ENCODE results near the gene ZPLD1. TPM values are rescaled to one million over a fixed set of nuclear protein-coding genes. Genes with fewer than 3 reads are reported as not detected.
A peak's percentile ranks its signal among the peaks of the same experiment; 100 is the strongest.

The ZPLD1 gene
- total RNA-seq, 1 experiment from 2014 or later = 0.15 TPM

- TF ChIP-seq, protein P1, sequence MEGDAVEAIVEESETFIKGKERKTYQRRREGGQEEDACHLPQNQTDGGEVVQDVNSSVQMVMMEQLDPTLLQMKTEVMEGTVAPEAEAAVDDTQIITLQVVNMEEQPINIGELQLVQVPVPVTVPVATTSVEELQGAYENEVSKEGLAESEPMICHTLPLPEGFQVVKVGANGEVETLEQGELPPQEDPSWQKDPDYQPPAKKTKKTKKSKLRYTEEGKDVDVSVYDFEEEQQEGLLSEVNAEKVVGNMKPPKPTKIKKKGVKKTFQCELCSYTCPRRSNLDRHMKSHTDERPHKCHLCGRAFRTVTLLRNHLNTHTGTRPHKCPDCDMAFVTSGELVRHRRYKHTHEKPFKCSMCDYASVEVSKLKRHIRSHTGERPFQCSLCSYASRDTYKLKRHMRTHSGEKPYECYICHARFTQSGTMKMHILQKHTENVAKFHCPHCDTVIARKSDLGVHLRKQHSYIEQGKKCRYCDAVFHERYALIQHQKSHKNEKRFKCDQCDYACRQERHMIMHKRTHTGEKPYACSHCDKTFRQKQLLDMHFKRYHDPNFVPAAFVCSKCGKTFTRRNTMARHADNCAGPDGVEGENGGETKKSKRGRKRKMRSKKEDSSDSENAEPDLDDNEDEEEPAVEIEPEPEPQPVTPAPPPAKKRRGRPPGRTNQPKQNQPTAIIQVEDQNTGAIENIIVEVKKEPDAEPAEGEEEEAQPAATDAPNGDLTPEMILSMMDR (conservative IDR thresholded peaks at IDR 0.05; ENCODE audit: low read depth, low read length) = no peak
- intact Hi-C loops (cut with micrococcal nuclease) = loop anchor here (2.0 kb wide), 1 partner anchor 14 kb away; no protein-coding TSS in a partner anchor
- peaks cover 31% of the 10 kb centered on the region for H3K4me1 ChIP-seq (ENCODE audit: insufficient read depth, low read length)
- POLR2A ChIA-PET (ENCODE audit: unreplicated experiment) = no interaction called here
- H3K79me2 ChIP-seq (ENCODE audit: low read length) = no peaks in the 10 kb centered on the region
- H3K4me3 ChIP-seq (ENCODE audit: low read length) = peak overlapping the region; percentile 22; the same call in 1 of the 2 replicates
- DNase-seq (peak; percentile 63), ATAC-seq (no peak)
- H3K9me3 ChIP-seq (ENCODE audit: low read length) = no peaks in the 10 kb centered on the region
- H3K27me3 ChIP-seq (ENCODE audit: low read length) = no peaks in the 10 kb centered on the region
- H3K9ac ChIP-seq (ENCODE audit: low read length) = peak overlapping the region; percentile 4; the same call in 1 of the 2 replicates
- H4K20me1 ChIP-seq (ENCODE audit: low read length) = no peaks in the 10 kb centered on the region
- H2AFZ ChIP-seq (ENCODE audit: low read length) = peak overlapping the region; percentile 54; the same call in 1 of the 2 replicates
- no peaks in the 10 kb centered on the region for H3K36me3 ChIP-seq (ENCODE audit: low read depth, low read length)
- H3K4me2 ChIP-seq (ENCODE audit: low read length) = peak overlapping the region; percentile 68
- peak overlapping the region; percentile 46 for H3K27ac ChIP-seq (ENCODE audit: low read length)
- no peaks in the 10 kb centered on the region for H3F3A ChIP-seq (ENCODE audit: low read length, unreplicated experiment)
- CTCF ChIA-PET = interaction anchor here (0.9 kb wide), 1 partner anchor 25 kb away, joined by 6 read pairs; no protein-coding TSS in a partner anchor
- BruUV-seq (replicated peaks) = no TSS peak
- H3K9me2 ChIP-seq (replicated peaks; ENCODE audit: low read length) = no peaks in the 10 kb centered on the region
Measured at GRCh38 chr3:102511168-102511567, 76.4 kb downstream of the ZPLD1 start.

DNA sequence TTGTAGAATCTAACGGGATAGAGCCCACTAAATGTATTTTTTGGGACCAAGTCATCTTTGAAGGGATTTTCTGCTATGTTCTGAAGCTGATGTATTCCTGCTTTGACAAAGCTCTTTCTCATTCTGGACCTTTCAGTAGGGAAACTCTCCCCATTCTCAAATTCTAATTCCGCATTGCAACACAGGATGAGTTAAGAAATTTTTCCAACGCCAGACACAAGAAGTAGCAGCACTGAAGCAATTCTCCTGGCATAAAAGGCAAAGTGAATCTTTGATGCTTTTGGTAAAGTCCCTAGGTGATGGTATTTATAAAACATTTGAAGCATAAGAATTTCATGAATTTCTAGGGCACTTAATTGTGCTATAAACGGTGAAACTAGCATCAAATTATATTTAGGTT lies 76.8 kb downstream of the ZPLD1 start:
- peak overlapping the region; percentile 54; the same call in 1 of the 2 replicates for H2AFZ ChIP-seq (ENCODE audit: low read length)
- DNase-seq (no peak), ATAC-seq (no peak)
- H3K4me3 ChIP-seq (ENCODE audit: low read length) = no peak overlapping the region
- H3K79me2 ChIP-seq (ENCODE audit: low read length) = no peaks in the 10 kb centered on the region
- no TSS peak for BruUV-seq (replicated peaks)
- no peak overlapping the region for H3K9ac ChIP-seq (ENCODE audit: low read length)
- no peaks in the 10 kb centered on the region for H3K9me3 ChIP-seq (ENCODE audit: low read length)
- no peaks in the 10 kb centered on the region for H3K36me3 ChIP-seq (ENCODE audit: low read depth, low read length)
- CTCF ChIA-PET = no interaction called here
- no peak overlapping the region for H3K27ac ChIP-seq (ENCODE audit: low read length)
- intact Hi-C loops (cut with micrococcal nuclease) = loop anchor here (2.0 kb wide), 1 partner anchor 13 kb away; no protein-coding TSS in a partner anchor
- peaks cover 31% of the 10 kb centered on the region for H3K4me1 ChIP-seq (ENCODE audit: insufficient read depth, low read length)
- H3K4me2 ChIP-seq (ENCODE audit: low read length) = peak overlapping the region; percentile 68; the same call in 1 of the 2 replicates
- POLR2A ChIA-PET (ENCODE audit: unreplicated experiment) = no interaction called here
- H3F3A ChIP-seq (ENCODE audit: low read length, unreplicated experiment) = no peaks in the 10 kb centered on the region
- no peaks in the 10 kb centered on the region for H3K27me3 ChIP-seq (ENCODE audit: low read length)
- no peaks in the 10 kb centered on the region for H3K9me2 ChIP-seq (replicated peaks; ENCODE audit: low read length)
- TF ChIP-seq EZH2phosphoT487 (IDR thresholded peaks at IDR 0.05; ENCODE audit: borderline replicate concordance, low read length) (no peak), EZH2 (IDR thresholded peaks at IDR 0.05; ENCODE audit: low read length, unreplicated experiment) (no peak)
- TF ChIP-seq, protein P1 (conservative IDR thresholded peaks at IDR 0.05; ENCODE audit: low read depth, low read length) = no peak
- H4K20me1 ChIP-seq (ENCODE audit: low read length) = no peaks in the 10 kb centered on the region

DNA sequence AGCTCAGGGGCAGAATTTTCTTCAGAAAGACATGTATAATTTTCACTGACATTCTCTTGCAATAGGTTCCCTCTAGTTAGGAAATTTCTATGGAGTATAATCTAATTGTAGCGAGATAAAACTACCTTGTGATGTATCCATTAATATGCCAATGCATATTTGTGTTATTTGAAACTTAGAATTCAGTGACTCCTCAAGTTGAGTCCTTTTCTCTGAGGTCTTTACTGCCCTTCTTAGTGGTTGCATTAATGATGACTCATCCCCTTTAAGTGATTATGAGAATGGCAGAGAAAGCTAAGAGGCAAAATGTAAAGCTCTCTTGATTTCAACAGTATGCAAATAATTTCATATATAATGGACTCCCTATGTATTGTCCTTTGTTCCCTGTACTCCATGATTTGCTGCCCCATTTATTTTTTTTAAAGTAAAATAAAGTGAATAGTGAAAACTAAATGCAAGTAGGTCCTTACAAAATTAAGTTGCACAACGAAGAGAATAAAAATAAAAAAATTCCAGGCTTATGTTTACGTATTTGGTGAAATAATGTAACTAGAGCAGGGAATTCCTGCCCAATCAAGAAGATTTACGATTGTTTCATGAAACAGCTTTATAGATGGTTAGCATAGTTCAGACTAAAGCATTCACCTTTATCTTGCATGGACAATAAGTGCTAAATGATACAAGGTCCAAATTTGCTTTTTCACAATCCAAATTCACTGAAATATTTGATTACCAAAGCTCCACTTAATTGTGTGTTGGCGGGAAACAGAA lies 78.1 kb downstream of the ZPLD1 start:
- CTCF ChIA-PET = no interaction called here
- POLR2A ChIA-PET (ENCODE audit: unreplicated experiment) = no interaction called here

More for the DNA sequence above, 78.1 kb downstream of the ZPLD1 start:
- Histone ChIP-seq H3K27ac (ENCODE audit: low read length) (peak overlapping the region; percentile 19), H3K79me2 (ENCODE audit: low read length) (no peaks in the 10 kb centered on the region), H4K20me1 (ENCODE audit: low read length) (no peaks in the 10 kb centered on the region), H3K9ac (ENCODE audit: low read length) (no peak overlapping the region), H3K9me2 (replicated peaks; ENCODE audit: low read length) (no peaks in the 10 kb centered on the region), H3K4me3 (ENCODE audit: low read length) (no peak overlapping the region), H3K4me2 (ENCODE audit: low read length) (peak overlapping the region; percentile 19; the same call in 1 of the 2 replicates), H3K27me3 (ENCODE audit: low read length) (no peaks in the 10 kb centered on the region), H3K4me1 (ENCODE audit: insufficient read depth, low read length) (peaks cover 31% of the 10 kb centered on the region), H3K9me3 (ENCODE audit: low read length) (no peaks in the 10 kb centered on the region), H2AFZ (ENCODE audit: low read length) (0 out of 2 replicates have a peak overlapping the region, but pooled peaks have one; percentile 39), H3K36me3 (ENCODE audit: low read depth, low read length) (no peaks in the 10 kb centered on the region), H3F3A (ENCODE audit: low read length, unreplicated experiment) (no peaks in the 10 kb centered on the region)
- intact Hi-C loops (cut with micrococcal nuclease) = no loop called here
- TF ChIP-seq EZH2phosphoT487 (IDR thresholded peaks at IDR 0.05; ENCODE audit: borderline replicate concordance, low read length) = no peak
- peak; percentile 58 for ATAC-seq
- peak; percentile 75 for DNase-seq
- no TSS peak for BruUV-seq (replicated peaks)
